Femur (tissue), 1 donor: ENCODE measurements around the gene LRP1B.
A peak's percentile ranks its signal among the peaks of the same experiment; 100 is the strongest.

Experiments used
- DNase-seq: peaks from one replicate; pipeline ENCODE4 v3.0.0-alpha.2; 2017

LRP1B gene

DNA sequence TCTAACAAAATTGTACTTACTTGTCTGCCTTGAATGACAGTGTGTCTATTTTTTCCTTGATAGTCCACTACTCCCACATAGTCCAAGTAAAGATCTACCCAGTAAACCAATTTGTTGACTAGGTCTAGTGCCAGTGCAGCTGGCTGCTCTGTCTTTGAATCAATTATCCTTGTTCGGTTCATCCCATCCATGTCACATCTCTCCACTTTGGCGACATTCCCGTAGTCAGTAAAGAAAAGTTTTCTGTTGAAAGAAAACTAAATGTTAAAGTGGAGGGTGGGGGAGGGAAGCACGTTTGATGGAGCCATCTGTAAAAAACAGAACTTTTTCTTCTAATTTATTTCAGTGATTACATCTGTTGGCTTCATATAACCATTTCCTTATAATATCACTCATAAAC lies 1068.8 kb downstream of the LRP1B start:
- DNase-seq, result no peak

DNA sequence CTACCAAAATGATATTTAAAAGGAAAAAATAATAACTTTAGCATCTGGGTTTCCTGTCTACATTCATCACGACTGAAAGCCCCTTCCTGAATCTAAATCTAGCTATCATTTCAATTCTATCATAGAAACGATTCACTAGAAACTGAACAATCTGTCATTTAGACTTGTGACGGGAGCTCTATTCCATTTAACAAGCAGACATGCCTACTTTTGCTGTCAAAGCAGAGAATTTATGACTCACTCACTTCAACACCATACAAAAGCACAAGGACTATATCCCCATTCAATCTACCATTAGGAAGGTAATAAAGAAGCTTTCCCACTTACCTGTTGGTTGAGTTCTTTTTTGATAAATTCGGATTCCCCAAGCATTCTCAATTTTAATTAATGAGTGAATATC lies 1072.3 kb downstream of the LRP1B start:
- no peak for DNase-seq

DNA sequence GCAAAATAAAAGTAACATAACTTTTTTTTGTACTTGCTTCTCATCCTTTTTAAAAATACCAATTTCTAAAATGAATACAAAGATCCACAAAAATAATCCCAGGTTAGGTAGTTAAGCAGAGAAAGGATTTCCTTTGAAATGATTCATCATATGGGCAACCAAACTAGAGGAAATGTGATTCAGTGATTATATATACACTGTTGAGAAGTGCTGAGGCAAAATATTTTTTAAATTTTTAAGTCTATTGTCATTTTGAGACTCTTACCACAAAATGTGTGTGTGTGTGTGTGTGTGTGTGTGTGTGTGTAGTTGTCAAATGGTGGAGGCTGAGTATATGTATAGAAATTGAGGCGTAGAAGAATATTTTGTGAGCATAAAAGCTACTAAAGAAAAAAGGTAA lies 1075.3 kb downstream of the LRP1B start:
- DNase-seq, result no peak

DNA sequence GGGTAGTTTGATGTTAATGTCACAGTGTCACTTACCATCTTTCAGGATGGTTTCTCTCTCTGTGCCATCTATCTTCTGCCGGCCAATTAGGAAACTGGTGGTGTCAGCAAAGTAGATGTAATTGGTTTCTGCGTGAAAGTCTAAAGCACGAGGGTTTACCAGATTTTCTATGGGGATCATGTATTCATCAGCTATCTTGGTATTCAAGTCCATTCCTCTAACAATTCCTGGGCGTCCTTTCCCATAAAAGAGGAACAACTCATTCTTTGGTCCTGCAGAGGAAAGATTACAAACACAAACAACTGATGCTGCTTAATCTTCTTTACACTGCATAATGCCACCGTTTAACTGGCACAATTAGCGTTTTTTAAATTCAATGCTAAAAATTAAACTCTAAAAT lies 1081.9 kb downstream of the LRP1B start:
- DNase-seq, result no peak

GRCh38 chr2:141041281-141041680 lies 1089.5 kb downstream of the LRP1B start:
- no peak for DNase-seq

GRCh38 chr2:141038341-141038740 lies 1092.5 kb downstream of the LRP1B start:
- no peak for DNase-seq

- DNase-seq, result no peak
Measured at GRCh38 chr2:141037361-141037760, 1093.5 kb downstream of the LRP1B start.

DNA sequence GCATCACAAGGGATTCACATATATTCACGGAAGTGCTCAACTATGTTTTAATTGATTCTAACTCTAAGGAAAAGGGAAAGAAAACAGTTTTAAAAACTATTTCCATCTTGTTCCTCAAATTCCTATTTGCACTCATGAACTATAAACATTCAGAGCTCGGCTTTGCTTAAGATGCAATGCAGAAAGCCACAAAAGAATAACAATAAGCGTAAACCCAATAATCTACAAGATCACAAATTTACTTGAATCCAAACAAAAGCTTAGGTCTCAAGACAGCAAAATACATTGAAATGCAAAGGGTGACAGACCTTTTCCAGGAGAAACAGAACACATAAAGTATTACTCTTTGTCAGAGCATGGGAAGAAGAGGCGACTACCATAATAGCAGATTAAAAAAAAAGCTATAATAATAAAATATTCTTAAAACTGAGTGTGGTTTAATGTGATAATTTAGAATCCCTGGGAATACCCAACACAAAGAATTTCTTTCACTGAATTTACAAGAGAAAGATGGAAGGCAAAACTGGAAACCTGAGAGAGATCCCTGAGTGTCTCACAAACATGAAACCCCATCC lies 1094.9 kb downstream of the LRP1B start:
- no peak for DNase-seq

DNA sequence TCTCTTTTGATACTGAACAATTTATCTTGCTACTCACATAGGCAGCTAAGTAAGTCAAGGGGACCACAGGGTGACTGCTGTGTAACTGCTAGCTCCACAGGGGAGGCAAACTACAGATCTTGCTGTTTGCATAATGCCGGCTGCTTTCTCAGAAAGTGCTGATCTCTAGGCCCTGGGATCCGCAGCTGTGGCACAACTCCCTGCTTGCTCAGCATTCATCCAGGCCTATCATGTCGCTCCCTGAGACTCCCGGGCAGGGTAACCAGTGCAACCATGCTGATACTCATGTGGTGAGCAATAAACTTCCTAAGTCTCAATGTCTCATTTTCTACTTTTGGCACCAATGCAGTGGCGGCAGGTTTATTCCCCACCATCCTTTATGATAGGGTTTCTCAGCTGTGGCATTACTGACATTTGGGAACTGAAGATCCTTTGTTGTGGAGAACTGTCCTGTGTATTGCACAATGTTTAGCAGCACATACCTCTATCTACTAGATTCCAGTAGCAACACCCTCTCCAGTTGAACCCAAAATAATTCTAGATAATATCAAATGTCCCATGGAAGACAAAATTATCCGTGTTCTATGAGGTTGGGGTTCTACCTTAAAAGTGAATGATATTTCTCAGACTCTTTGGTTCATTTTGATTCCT lies 1101.3 kb downstream of the LRP1B start:
- DNase-seq, result no peak

DNA sequence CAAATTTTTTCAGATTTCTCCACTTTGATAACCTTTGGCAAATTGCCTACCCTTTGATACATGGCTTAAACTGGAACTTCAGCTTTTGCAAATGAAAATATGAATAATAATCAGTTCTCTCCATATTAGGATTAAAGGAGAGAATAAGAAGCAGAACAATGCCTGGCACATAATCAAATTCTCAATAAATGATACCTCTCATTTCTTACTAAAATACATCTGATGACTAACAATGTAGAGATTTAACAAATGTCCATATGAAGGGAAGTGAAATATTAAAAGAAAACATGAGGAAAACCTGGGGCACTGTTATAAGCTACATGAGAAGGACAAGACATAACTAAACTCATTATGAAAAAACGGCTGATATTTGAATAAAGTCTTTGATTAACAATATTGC lies 1103.6 kb downstream of the LRP1B start:
- no peak for DNase-seq

GRCh38 chr2:141021611-141022010 lies 1109.2 kb downstream of the LRP1B start:
- no peak for DNase-seq

DNA sequence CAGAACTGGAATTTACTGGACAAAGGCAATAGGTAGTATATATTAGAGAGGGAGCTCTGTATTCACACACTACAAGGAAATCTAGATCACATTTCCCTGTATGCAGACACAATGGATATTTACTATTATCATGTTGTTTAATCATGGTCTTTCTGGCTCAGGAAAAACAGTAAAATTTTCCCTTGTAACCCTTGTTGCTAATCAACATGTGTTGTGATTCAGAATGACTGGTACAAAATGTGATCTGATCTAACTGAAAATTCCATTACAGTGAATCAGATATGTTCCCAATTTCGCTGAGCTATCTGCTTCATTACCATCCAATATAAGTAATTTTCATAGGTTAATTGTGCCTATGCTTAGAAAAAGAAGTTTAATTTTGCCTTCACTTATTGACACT lies 1109.7 kb downstream of the LRP1B start:
- DNase-seq, result no peak

DNA sequence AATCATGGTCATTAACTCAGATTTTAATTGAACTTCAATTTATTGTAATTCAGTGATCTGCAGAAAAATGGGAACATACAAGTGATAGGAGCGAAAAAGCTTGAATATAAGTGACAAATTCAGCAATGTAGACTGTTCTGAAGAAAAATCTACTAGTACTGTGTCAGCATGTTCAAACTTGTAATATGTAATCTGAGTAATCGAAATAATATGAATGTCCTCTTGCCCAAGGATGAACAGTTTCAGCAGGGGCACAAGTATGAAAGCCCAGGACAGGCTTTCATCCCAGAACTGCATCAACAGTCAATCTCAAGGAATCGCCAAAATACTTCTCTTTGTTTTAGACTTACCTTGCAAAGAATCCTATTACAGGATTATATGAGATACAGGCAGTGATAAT lies 1110.5 kb downstream of the LRP1B start:
- no peak for DNase-seq

- peak; percentile 28 for DNase-seq
Measured at GRCh38 chr2:141015341-141016047, 1115.3 kb downstream of the LRP1B start.

DNA sequence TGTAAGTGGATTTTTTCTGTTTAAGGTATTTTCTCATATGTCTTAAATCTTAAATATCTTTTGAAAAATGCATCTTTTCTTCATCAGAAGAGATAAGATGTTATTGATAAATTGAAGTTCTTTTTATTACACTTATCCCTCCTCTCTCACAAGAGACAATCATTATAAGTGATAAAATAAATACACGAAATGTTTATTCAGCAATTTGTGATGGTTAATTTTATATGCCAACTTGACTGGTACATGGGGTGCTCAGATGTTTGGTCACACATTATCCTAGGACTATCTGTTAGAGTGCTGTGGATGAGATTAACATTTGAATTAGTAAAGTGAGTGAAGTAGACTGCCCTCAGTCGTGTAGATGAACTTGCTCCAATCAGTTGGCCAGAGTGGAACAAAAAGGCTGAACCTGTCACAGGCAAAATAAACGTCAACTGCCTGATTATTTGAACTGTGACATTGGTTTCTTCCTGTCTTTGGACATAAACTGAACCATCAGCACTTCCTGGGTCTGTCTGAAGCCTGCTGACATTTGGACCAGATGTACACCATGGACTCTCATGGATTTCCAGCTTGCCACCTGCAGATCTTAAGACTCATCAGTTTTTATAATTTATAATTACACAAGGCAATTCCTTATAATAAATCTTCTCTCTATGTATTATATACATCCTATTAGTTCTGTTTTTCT lies 1126.7 kb downstream of the LRP1B start:
- no peak for DNase-seq

GRCh38 chr2:141001750-141002149 lies 1129.1 kb downstream of the LRP1B start:
- DNase-seq, result no peak

GRCh38 chr2:140998577-140998976 lies 1132.2 kb downstream of the LRP1B start:
- DNase-seq, result no peak

GRCh38 chr2:140998017-140998416 lies 1132.8 kb downstream of the LRP1B start:
- no peak for DNase-seq

- DNase-seq, result no peak
Measured at GRCh38 chr2:140994856-140995255, 1136.0 kb downstream of the LRP1B start.

DNA sequence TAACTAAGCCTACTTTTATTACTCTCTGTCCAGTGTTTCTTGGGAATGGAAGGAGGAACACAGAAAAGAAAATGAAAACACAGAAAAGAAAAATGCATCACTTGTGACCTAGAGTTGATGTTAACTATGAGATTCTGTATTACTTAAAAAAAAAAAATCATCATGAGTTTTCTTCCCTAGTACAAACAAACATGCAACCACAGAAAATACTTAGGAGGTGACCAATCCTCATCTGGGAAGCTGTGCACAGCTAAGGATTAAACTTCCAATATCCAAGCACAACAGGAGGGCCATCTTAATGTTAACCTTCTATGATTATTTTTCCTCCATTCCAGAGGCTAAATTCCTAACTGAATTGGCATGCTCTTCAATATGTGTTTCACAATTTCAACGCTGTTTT lies 1140.4 kb downstream of the LRP1B start:
- DNase-seq, result no peak

DNA sequence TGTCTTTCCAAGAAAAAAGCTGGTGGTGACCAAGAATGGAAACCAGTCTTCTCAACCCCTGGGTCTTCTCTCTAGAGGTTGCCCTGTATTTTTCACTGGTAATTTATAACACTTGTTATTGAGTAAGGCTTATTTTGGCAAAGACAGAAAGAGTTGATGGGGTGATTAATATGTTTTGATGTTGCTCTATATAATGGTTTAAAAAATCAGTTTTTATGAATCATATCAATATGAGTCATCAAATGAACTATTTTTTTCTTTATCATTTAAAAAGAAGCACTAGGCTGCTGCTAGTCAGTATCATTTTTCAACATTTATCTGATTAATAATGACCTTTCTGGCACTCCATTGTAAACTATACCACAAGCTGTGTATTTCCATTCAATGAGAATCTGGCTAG lies 1142.2 kb downstream of the LRP1B start:
- DNase-seq, result no peak

DNA sequence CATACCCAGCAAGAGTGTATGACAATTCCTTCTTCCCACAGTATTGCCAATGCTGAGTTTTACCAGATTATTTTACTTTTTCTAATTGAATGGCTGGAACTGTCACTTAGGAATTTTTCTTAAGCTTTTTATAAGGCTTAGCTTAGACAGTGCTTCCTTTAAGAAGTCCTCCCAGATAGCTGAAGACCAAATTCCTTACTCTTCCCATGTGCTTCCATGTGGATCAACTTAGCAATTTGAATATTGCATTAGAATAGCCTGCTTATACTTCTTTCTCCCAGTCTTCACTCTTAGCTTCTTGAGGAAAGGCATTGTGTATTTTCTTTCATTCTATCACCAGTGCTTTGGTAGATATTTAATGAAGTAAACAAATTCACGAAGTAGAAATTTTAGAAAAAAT lies 1144.4 kb downstream of the LRP1B start:
- no peak for DNase-seq

GRCh38 chr2:140975237-140975636 lies 1155.6 kb downstream of the LRP1B start:
- no peak for DNase-seq

- no peak for DNase-seq
Measured at GRCh38 chr2:140972724-140973123, 1158.1 kb downstream of the LRP1B start.
